SK-N-DZ (cell line): ENCODE results near the gene BTBD9.
"Not testable (repeated sequence)": the region's sequence is repeated elsewhere in the genome, so short reads cannot be mapped to it uniquely, and the experiment has no call there.

Source experiments
- DNase-seq: peaks from one replicate; pipeline ENCODE4 v3.0.0-alpha.2; 2015; ENCODE audit warnings: low spot score

BTBD9 gene

DNA sequence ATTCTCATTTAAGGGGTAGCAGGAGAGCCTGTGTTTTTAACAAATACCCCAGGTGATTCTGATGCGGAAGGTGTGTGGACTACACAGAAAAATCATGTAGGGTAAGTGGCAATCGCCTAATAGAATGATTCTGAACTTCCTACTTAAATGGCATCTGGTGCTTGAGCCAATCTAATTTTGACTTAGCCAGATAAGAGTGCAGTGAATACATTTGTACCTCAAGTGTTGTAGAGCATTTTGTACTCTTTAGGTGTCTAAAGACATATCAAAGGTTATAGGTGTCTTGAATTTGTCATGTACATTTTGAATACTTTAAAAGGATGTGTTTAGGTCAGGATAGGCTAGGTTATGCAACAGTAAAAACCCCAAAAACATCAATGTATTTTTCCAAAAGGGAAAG is 10.0 kb upstream of the BTBD9 start:
- no peak for DNase-seq

GRCh38 chr6:38648629-38649028 is 8.9 kb upstream of the BTBD9 start:
- DNase-seq: no peak

GRCh38 chr6:38646166-38646878 is 6.6 kb upstream of the BTBD9 start:
- no peak for DNase-seq

DNA sequence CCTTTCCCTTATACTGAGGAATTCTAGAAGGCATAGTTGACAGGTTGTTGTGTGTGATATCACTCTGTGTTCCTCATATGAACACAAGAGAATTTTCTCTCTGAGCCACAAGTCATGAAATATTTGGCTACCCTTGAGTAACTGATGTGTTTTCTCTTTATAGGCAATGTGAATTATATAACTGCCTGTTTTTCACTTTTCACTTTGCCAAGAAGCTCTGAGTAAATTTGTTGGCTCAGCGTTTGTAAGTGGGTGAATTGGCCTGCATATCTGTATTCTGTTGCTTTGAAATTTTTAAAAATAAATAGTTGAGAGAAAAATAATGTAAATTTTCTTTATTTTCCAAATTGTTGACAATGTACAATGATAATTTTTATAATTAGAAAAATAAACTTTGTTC is 5.2 kb upstream of the BTBD9 start:
- no peak for DNase-seq

GRCh38 chr6:38640216-38640909 is 634 bp upstream of the BTBD9 start:
- DNase-seq: no peak

GRCh38 chr6:38638941-38639497 is 710 bp downstream of the BTBD9 start:
- peak; percentile 23 for DNase-seq

- no peak for DNase-seq
Measured at GRCh38 chr6:38637756-38638155, 2.0 kb downstream of the BTBD9 start.

GRCh38 chr6:38636027-38636426 is 3.7 kb downstream of the BTBD9 start:
- no peak for DNase-seq

- DNase-seq: no peak
Measured at GRCh38 chr6:38634518-38634917, 5.2 kb downstream of the BTBD9 start.

- no peak for DNase-seq
Measured at GRCh38 chr6:38632490-38632889, 7.2 kb downstream of the BTBD9 start.

GRCh38 chr6:38631186-38631783 is 8.4 kb downstream of the BTBD9 start:
- no peak for DNase-seq

DNA sequence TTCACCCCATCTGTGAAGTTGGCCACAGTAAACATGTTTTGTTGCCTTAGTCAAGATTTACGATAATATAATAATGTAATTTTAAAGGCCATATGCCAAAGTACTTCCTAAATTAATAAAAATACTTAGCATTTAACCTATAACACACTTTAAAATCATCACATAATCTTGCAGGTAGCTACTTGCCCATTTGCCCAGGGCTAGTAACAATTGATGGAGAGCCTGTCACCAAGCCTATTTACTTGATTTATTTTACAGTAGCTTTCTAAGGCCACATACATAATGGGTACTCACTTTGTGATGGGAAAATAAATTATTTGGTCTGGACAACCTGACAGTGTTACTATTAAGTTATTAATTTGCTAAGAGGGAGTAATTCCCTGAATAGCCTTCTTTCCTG is 14.5 kb downstream of the BTBD9 start:
- no peak for DNase-seq

DNA sequence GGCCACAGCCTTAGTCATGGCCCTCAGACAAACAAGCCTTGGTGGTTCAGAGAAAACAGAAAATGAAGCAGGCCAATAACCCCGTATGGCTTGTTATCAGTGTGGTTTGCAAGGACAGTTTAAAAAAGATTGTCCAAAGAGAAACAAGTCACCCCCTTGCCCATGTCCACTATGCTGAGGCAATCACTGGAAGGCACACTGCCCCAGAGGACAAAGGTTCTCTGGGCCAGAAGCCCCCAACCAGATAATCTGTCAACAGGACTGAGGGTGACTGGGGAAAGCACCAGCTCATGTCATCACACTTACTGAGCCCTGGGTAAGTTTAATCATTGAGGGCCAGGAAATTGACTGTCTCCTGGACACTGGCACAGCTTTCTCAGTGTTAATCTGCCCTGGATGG is 20.4 kb downstream of the BTBD9 start:
- DNase-seq: not testable (repeated sequence)

DNA sequence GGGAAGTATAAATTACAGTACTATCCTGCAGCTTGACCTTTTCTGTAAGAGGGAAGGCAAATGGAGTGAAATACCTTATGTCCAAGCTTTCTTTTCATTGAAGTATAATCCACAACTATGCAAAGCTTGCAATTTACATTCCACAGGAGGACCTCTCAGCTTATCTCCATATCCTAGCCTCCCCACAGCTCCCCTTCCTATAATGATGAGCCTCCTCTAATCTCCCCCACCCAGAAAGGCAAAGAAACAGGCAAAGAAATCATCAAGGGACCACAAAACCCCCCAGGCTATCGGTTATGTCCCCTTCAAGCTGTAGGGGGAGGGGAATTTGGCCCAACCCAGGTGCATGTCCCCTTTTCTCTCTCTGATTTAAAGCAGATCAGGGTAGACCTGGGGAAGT is 21.4 kb downstream of the BTBD9 start:
- not testable (repeated sequence) for DNase-seq

DNA sequence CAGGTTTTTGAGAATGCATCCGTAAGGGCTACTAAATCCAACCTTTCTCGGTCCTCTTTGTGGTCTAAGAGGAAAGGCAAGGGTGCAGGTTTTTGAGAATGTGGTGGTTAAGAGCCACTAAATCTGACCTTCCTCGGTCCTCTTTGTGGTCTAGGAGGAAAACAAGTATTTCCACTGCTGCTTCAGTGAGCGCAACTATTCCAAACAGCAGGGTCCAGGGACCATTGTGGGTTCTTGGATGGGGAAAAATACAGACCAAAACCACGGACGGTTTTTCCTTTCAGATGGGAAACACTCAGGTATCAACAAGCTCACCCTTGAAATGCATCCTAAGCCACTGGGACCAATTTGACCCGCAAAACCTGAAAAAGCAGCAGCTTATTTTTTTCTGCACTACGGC is 21.9 kb downstream of the BTBD9 start:
- no peak for DNase-seq

- no peak for DNase-seq
Measured at GRCh38 chr6:38612143-38612965, 27.4 kb downstream of the BTBD9 start.

DNA sequence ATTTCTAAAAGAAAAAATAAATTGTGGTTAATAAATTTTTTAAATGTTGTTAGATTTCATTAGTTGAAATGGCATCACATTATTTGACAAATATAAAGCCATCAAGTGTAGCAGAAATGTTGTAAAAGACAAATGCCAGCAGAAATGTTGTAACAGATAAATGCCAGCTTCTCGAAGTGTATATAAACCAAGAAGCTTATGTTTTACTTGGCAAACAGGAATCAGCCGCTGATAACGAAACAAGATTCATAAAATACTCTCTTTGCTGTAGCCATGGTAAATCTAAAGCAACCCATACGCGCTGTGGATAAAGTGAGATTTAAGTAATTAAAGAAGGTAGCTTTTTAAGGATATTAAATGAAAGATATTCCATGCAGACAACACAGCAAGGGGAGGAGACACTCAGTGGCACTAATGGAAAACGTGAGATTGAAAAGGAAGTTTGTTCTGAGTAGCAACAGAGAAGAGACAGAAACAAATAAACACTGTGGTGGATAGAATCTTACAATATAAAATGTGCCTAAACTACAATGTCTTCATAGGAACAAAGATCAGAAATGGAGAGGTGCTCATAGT is 29.6 kb downstream of the BTBD9 start:
- no peak for DNase-seq

DNA sequence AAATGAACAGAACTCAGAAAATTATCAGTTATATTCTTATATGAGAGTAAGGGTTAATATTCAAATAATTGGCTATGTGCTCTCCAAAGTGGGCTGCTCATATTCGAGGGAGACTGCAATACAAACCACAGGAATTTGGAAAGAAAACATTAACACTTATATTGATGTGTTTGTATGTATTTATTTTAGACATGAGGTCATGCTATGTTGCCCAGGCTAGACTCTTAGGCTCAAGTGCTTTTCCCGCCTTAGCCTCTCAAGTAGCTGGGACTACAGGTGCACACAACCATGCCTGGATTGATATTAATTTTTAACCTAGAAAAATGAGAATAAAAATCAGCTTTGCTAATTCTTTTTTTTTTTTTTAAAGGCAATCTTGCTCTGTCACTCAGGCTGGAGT is 35.0 kb downstream of the BTBD9 start:
- DNase-seq: no peak

DNA sequence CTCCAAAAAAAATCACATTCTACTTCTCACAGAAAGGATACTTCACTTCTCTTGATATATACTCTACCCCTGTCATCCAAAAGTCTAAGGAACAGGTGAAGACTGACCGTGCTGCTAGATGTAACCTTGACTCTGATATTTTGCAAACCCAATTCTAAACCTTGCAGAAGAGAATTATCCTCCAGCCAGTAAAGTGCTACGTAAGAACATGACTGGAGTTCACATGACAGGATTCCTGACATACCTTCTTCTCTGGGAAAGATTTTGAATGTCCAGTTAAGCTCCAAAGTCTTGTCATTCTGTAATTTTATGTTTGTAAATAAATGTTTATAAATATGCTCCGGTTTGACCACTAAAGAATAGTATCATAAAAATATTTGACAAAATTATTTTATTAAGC is 35.8 kb downstream of the BTBD9 start:
- no peak for DNase-seq

DNA sequence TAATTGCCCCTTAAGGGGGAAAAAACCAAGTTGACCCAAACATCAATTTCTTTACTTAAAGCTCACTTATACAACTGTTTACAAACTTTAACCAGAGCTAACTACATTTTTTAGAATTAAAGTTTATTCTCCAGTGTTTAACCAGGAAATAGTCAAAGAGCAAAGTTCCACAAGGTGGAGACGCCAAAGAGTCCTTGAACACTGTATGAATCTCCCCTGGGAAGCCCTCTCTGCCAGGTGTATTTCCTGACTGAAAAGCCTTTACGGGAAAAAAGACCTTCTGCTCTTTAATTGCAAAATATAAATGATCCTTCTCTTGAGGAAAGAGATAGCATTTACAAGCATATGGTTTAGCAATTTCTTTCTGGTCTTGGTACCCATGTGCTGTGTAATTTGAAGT is 36.2 kb downstream of the BTBD9 start:
- DNase-seq: no peak

- no peak for DNase-seq
Measured at GRCh38 chr6:38599966-38600550, 39.7 kb downstream of the BTBD9 start.
